Measurements from ENCODE around the gene MCF2L.

Gene MCF2L

DNA sequence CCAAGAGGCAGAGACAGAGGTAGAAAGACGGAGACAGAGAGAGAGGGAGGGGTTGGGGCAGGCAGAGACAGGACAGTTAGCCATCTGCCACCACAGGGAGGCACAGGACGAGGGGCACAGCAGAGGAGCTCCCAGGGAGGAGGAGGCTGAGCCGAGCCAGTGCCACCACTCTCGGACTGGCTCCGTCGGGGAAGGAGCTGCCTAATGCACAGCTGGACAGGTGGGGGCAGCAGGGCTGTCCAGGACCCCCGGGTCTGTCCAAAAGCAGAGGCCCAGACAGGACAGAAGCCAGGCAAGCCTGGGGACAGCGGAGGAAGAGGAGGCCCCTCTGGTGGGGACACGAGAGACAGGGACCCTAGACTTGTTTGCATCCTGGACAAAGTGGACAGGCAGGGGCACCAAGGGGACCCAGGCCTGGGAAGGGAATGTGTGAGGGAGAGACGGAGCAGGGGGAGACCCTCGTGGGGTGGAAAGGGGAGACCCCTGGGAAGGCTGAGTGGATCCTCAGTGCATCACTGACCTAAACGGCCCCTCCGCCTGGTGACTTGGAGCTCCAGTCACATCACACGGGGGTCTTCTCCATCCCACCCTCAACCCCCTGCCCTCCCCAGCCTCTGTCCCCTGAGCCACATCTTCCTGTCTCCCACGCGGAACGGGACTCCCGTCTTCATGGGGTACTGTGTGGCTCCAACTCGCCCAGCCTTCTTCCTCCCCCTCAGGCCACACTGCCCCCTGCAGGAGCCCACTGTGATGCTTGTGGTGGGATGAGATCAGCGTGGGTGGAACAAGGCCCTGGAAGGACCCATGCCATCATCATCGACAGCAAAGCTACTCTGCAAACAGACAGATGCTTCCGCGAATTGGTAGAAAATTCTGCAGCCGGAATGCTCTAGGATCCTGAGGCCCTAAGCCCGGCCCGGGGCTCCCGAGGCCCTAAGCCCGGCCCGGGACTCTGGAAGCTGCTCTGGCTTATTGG, 154.5 kb downstream of the MCF2L start:
- H3K4me3 ChIP-seq (ENCODE audit: low read length) = no peak overlapping the region
- TF ChIP-seq, protein P1, sequence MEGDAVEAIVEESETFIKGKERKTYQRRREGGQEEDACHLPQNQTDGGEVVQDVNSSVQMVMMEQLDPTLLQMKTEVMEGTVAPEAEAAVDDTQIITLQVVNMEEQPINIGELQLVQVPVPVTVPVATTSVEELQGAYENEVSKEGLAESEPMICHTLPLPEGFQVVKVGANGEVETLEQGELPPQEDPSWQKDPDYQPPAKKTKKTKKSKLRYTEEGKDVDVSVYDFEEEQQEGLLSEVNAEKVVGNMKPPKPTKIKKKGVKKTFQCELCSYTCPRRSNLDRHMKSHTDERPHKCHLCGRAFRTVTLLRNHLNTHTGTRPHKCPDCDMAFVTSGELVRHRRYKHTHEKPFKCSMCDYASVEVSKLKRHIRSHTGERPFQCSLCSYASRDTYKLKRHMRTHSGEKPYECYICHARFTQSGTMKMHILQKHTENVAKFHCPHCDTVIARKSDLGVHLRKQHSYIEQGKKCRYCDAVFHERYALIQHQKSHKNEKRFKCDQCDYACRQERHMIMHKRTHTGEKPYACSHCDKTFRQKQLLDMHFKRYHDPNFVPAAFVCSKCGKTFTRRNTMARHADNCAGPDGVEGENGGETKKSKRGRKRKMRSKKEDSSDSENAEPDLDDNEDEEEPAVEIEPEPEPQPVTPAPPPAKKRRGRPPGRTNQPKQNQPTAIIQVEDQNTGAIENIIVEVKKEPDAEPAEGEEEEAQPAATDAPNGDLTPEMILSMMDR (IDR thresholded peaks at IDR 0.05; ENCODE audit: insufficient read depth, low read depth, low read length, missing control alignments) = no peak
- DNase-seq (ENCODE audit: low read depth) = no peak

DNA sequence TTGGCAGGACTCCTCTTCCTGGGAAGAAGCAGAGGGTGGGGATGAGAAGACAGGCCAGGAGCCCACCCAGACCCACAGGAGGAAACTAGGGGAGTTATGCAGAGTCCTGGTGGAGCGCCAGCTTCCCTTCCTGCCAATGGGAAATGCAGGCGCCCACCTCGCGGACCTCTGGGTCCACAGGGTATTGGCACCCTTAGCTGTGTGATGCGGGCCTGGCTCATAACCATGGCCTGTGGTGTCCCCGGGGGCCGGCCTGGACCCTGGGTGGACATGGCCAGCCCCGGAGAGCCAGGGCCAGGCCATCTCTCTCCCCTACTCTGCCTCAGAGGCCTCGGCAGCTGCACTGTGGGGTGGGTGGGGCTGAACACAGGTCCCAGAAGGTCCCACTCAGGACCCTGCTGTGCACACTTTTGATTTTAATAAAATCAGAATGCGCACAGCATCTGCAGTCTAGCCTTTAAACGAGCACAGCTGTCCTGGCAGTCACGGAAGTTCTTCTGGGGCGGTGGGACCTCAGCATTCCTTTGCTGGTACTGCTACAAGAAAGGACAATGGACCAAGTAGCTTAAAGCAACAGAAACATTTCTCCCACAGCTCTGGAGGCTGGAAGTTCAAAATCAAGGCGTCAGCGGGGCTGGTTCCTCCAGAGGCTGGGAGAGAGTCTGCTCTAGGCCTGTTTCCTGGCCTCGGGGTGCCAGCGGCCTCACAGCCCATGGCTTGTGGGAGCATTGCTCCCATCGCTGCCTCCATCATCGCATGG, 155.4 kb downstream of the MCF2L start:
- TF ChIP-seq, protein P1 (IDR thresholded peaks at IDR 0.05; ENCODE audit: insufficient read depth, low read depth, low read length, missing control alignments) = no peak
- DNase-seq (ENCODE audit: low read depth) = no peak

DNA sequence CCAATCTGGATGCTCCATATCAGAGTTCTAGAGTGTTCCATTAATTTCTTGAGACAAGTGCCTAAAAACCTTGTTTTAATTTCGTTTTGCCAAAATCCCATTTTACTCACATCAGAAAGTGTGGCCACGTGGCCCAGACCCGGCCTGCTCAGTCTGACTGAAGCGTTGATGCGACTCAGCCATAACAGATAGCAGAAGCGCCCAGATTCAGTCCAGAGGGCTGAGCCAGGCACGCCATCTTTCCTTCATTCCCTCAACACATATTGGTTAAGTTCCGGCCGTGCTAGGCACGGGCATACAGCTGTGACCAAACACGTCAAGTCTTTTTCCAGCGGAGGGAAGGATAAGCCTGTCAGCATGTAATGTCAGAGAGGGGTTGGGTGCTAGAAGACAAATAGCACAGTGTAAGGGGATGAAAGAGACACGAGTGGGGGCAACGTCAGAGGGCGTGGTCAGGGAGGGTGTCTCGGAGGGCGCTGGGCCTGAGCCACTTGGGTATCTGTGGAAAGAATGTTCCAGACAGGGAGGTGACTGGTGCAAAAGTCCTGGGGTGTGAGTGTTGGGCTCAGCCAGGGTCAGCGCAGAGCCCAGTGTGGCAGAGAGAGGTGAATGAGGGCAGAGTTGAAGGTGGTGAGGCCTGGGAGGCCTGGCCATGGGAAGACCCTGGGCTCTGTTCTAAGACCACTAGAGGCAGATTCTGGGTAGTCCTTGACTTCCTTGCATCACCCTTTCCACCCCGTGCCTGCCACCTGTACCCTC, 156.7 kb downstream of the MCF2L start:
- no peak overlapping the region for H3K4me3 ChIP-seq (ENCODE audit: low read length)
- TF ChIP-seq, protein P1 (IDR thresholded peaks at IDR 0.05; ENCODE audit: insufficient read depth, low read depth, low read length, missing control alignments) = no peak
- no peak for DNase-seq (ENCODE audit: low read depth)

More for the DNA sequence above, 155.4 kb downstream of the MCF2L start:
- no peak overlapping the region for H3K4me3 ChIP-seq (ENCODE audit: low read length)

DNA sequence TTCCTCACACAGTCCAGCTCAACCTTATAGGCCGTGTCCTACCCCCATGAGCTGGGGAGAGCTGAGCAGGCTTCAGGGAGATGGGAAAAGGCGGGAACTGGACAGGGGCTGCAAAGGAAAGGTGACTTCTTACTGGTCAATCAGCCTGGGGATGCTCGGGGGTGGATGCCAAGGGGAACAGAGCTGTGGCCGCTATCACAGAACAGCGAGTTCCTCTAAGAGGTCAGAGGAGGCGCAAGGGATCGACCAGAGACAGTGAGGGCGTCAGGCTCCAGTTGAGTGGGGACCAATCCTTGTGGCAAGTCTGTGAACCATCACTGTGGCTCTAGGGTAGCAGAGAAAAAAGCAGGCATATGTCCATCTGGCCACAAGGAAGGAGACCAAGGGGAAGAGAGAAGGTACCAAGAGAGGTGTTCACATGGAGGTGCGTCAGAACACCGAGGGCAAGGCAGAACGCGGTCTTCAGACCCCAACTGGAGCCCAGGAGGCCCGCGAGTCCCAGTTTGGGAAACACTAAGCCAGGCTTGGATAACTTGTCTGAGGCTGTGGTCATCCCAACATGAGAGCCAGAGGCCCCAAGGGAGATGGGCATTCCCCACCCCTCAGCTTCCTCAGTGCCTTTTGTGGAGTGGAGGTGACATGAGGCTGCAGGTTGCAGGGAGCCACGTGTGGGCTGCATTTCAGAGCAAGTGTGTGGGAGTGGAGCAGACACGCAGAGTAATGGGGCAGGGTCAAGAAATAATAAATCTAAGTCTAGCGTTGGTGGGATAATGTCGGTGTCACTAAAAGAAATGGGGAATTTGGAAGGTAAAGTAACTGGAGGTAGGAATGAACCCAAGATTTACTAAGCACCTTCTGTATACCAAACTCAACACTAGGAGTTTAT, 157.5 kb downstream of the MCF2L start:
- no peak overlapping the region for H3K4me3 ChIP-seq (ENCODE audit: low read length)
- DNase-seq (ENCODE audit: low read depth) = no peak
- TF ChIP-seq, protein P1 (IDR thresholded peaks at IDR 0.05; ENCODE audit: insufficient read depth, low read depth, low read length, missing control alignments) = no peak

DNA sequence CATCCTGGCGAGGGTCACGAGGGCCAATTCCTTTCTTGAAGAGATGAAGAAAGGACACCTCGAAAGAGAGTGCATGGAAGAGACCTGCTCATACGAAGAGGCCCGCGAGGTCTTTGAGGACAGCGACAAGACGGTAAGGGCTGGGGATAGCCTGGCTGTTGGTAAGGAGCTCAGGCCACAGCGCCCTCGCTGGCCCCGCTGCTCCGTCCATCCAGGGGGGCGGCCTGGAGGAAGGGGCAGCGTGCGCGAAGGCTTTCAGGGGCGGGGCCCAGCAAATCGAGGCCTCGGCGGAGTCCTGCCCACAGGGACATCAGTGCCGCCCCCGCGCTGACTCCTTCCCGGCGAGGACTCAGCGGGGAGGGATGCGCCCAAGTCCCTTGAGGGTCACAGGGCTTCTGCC, 160.5 kb downstream of the MCF2L start:
- TF ChIP-seq, protein P1 (IDR thresholded peaks at IDR 0.05; ENCODE audit: insufficient read depth, low read depth, low read length, missing control alignments) = no peak
- no peak overlapping the region for H3K4me3 ChIP-seq (ENCODE audit: low read length)
- no peak for DNase-seq (ENCODE audit: low read depth)

Data from epithelial cell of esophagus (primary cell).